Lower leg skin (tissue), 3 donors: ENCODE measurements around the gene SYCP2.

Source experiments
- POLR2A ChIP-seq, 2 donors: fragments of 450-650 bp; IDR thresholded peaks; one replicate each; pipeline ENCODE4 v1.6.1; 2016 to 2017; ENCODE audit warnings: antibody characterized with exemption in 2 of 2, mild to moderate bottlenecking in 1 of 2, moderate library complexity in 1 of 2
- TF ChIP-seq, protein P1 (sequence below), 3 donors: fragments of 450-650 bp; IDR thresholded peaks; one replicate each; pipeline ENCODE4 v1.5.1; 2016; ENCODE audit warnings: antibody characterized with exemption in 3 of 3, mild to moderate bottlenecking in 3 of 3, moderate library complexity in 2 of 3

DNA sequence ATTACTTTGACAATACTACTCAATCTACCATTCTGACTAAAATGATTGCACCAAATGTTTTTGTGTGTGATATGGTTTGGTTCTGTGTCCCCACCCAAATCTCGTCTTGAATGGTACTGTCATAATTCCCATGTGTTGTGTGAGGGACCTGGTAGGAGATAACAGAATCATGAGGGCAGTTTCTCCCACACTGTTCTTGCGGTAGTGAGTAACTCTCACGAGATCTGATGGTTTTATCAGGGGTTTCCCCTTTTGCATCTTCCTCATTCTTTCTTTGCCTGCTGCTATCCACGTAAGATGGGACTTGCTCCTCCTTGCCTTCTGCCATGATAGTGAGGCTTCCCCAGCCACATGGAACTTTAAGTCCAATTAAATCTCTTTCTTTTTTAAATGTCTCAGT is 20.8 kb downstream of the SYCP2 start:
- TF ChIP-seq, protein P1, sequence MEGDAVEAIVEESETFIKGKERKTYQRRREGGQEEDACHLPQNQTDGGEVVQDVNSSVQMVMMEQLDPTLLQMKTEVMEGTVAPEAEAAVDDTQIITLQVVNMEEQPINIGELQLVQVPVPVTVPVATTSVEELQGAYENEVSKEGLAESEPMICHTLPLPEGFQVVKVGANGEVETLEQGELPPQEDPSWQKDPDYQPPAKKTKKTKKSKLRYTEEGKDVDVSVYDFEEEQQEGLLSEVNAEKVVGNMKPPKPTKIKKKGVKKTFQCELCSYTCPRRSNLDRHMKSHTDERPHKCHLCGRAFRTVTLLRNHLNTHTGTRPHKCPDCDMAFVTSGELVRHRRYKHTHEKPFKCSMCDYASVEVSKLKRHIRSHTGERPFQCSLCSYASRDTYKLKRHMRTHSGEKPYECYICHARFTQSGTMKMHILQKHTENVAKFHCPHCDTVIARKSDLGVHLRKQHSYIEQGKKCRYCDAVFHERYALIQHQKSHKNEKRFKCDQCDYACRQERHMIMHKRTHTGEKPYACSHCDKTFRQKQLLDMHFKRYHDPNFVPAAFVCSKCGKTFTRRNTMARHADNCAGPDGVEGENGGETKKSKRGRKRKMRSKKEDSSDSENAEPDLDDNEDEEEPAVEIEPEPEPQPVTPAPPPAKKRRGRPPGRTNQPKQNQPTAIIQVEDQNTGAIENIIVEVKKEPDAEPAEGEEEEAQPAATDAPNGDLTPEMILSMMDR (IDR thresholded peaks at IDR 0.05) = no peak
- no peak for TF ChIP-seq POLR2A (IDR thresholded peaks at IDR 0.05)
